ENCODE data around the gene ZNF205. TPM values are rescaled to one million over a fixed set of nuclear protein-coding genes. Genes with fewer than 3 reads are reported as not detected.

ZNF205 gene
- total and polyA plus RNA-seq, 2 of the 13 experiments (the other 11 are each of a cell fraction or from before 2014, with no cell fraction given) = 5.8 to 10.2 TPM

DNA sequence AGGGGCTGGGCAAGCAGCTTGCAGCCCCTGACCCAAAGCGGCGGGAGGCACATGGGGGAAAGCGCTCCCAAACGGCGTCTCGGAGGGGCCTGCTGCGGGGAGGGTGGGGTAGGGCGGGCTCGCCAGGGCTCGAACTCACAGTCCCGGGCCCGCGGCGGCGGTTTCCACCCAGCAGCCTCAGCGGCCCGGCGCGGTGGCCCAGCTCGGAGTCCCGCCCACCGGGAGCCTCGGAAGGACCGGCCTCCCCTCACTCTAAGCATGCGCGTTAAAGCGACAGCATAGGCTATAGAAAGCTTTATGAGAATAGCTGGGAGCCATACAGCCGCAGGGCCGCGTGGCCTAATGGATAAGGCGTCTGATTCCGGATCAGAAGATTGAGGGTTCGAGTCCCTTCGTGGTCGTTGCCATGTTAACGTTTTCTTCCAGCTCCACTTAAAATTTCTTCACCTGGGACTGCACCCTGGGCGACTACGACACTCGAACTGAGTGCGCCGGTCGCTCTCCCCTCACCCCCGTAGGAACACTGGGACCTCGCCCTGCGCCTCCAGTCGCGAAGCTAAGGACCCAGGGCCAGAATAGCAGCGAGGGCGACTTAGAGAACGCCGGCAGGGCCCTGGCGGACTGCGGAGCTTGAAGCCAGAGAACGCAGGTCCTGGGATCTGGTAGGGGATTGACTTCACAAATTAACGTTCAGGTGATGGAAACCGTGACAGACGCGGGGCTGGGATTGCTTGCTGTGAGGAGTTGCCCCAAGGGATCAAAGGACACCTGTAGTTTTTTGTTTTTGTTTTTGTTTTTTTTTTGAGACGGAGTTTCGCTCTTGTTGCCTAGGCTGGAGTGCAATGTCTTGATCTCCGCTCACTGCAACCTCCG, 38.2 kb downstream of the ZNF205 start (continued):
- TF ChIP-seq KIAA2018 (CRISPR knock-in tag; IDR thresholded peaks at IDR 0.05; ENCODE audit: borderline replicate concordance) (0 out of 2 replicates have a peak, but pooled peaks have one; percentile 72), TOPORS (CRISPR knock-in tag; IDR thresholded peaks at IDR 0.05) (peak; percentile 72; the same call in 1 of the 2 replicates), ZBTB38 (CRISPR knock-in tag; IDR thresholded peaks at IDR 0.05) (peak; percentile 70; the same call in 1 of the 2 replicates), CHD4 (IDR thresholded peaks at IDR 0.05; ENCODE audit: borderline replicate concordance, low read length) (0 out of 2 replicates have a peak, but pooled peaks have one; percentile 25), ZMYM4 (CRISPR knock-in tag; IDR thresholded peaks at IDR 0.05) (peak; percentile 61), GFI1 (CRISPR knock-in tag; IDR thresholded peaks at IDR 0.05; ENCODE audit: borderline replicate concordance) (peak; percentile 85), SP2 (CRISPR knock-in tag; IDR thresholded peaks at IDR 0.05) (peak; percentile 39; the same call in 1 of the 2 replicates), ZFX (CRISPR knock-in tag; IDR thresholded peaks at IDR 0.05; ENCODE audit: low read depth) (peak; percentile 66), ZSCAN25 (CRISPR knock-in tag; IDR thresholded peaks at IDR 0.05) (peak; percentile 55; the same call in 1 of the 2 replicates), IKZF4 (CRISPR knock-in tag; IDR thresholded peaks at IDR 0.05; ENCODE audit: borderline replicate concordance, low read depth, not compliant biosample characterization) (peak; percentile 37), SP140L (CRISPR knock-in tag; IDR thresholded peaks at IDR 0.05; ENCODE audit: borderline replicate concordance) (peak; percentile 44; the same call in 1 of the 2 replicates), PITX1 (CRISPR knock-in tag; IDR thresholded peaks at IDR 0.05) (peak; percentile 44; the same call in 1 of the 2 replicates)
- TF ChIP-seq, protein P1, sequence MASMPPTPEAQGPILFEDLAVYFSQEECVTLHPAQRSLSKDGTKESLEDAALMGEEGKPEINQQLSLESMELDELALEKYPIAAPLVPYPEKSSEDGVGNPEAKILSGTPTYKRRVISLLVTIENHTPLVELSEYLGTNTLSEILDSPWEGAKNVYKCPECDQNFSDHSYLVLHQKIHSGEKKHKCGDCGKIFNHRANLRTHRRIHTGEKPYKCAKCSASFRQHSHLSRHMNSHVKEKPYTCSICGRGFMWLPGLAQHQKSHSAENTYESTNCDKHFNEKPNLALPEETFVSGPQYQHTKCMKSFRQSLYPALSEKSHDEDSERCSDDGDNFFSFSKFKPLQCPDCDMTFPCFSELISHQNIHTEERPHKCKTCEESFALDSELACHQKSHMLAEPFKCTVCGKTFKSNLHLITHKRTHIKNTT (CRISPR knock-in tag; IDR thresholded peaks at IDR 0.05) = 0 out of 2 replicates have a peak, but pooled peaks have one; percentile 83
- TF ChIP-seq, protein P2, sequence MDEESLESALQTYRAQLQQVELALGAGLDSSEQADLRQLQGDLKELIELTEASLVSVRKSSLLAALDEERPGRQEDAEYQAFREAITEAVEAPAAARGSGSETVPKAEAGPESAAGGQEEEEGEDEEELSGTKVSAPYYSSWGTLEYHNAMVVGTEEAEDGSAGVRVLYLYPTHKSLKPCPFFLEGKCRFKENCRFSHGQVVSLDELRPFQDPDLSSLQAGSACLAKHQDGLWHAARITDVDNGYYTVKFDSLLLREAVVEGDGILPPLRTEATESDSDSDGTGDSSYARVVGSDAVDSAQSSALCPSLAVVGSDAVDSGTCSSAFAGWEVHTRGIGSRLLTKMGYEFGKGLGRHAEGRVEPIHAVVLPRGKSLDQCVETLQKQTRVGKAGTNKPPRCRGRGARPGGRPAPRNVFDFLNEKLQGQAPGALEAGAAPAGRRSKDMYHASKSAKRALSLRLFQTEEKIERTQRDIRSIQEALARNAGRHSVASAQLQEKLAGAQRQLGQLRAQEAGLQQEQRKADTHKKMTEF (CRISPR knock-in tag; IDR thresholded peaks at IDR 0.05) = peak; percentile 79

Measured in HepG2 (cell line).